ENCODE measurements around the gene MAPK14.

GRCh38 chr6:36141961-36142360 lies 114.4 kb downstream of the MAPK14 start:
- TF ChIP-seq EZH2 (IDR thresholded peaks at IDR 0.05; ENCODE audit: insufficient read depth, low read length) (no peak), CTCF (IDR thresholded peaks at IDR 0.05; ENCODE audit: insufficient read depth, low read depth, low read length) (no peak)
